ENCODE measurements around the gene CYP3A5.

The CYP3A5 gene

GRCh38 chr7:99605527-99605926 lies 74.3 kb downstream of the CYP3A5 start:
- no peak for DNase-seq

- DNase-seq: no peak
These were observed 78.0 kb downstream of the CYP3A5 start for GRCh38 chr7:99601656-99602310.

- no peak for DNase-seq
These were observed 80.0 kb downstream of the CYP3A5 start for GRCh38 chr7:99599836-99600235.

Measured in right forelimb (tissue), 1 donor.